Mesenchymal stem cell (in vitro differentiated cells and primary cell): ENCODE results near the gene DUSP18.

ENCODE experiments used
- DNase-seq: peaks from one replicate; pipeline ENCODE4 v3.0.0-alpha.2; 2013
- H2AFZ ChIP-seq: one replicate; pipeline ENCODE4 v1.6.1; 2013; ENCODE audit warnings: low read depth, mild to moderate bottlenecking, control low read depth, inconsistent platforms, low read length, moderate library complexity
- H2AK5ac ChIP-seq: 2 replicates; pipeline ENCODE4 v1.6.1; 2013; ENCODE audit warnings: low read length, moderate library complexity, mild to moderate bottlenecking, inconsistent platforms; ENCODE audit not compliant: severe bottlenecking
- H2BK120ac ChIP-seq: one replicate; pipeline ENCODE4 v1.6.1; 2013; ENCODE audit warnings: low read depth, mild to moderate bottlenecking, inconsistent platforms, low read length, moderate library complexity
- H2BK12ac ChIP-seq, 2 experiments: one replicate each; pipeline ENCODE4 v1.6.1; 2013; ENCODE audit warnings: inconsistent platforms in 2 of 2, low read length in 2 of 2, mild to moderate bottlenecking in 2 of 2, moderate library complexity in 2 of 2, control low read depth in 1 of 2
- H2BK15ac ChIP-seq: one replicate; pipeline ENCODE4 v1.6.1; 2013; ENCODE audit warnings: mild to moderate bottlenecking, low read depth, inconsistent platforms; ENCODE audit not compliant: poor library complexity, severe bottlenecking
- H2BK5ac ChIP-seq: 2 replicates; pipeline ENCODE4 v1.6.1; 2013; ENCODE audit warnings: low read depth, mild to moderate bottlenecking, low read length, control low read depth, inconsistent platforms; ENCODE audit not compliant: poor library complexity, severe bottlenecking
- H3K14ac ChIP-seq, 2 experiments: one replicate each; pipeline ENCODE4 v1.6.1; 2013; ENCODE audit warnings: inconsistent platforms in 2 of 2, low read length in 2 of 2, control low read depth in 1 of 2, mild to moderate bottlenecking in 1 of 2, moderate library complexity in 1 of 2
- H3K18ac ChIP-seq, 2 experiments: one replicate each; pipeline ENCODE4 v1.6.1; 2013; ENCODE audit warnings: inconsistent platforms in 2 of 2, low read length in 2 of 2, control low read depth in 1 of 2, low read depth in 1 of 2, mild to moderate bottlenecking in 1 of 2
- H3K23ac ChIP-seq, 2 experiments: one replicate each; pipeline ENCODE4 v1.6.1; 2013; ENCODE audit warnings: inconsistent platforms in 2 of 2, low read length in 2 of 2, mild to moderate bottlenecking in 2 of 2, moderate library complexity in 2 of 2, control low read depth in 1 of 2
- H3K27ac ChIP-seq: 2 replicates; pipeline ENCODE4 v1.5.1; 2013; ENCODE audit warnings: mild to moderate bottlenecking, moderate library complexity, low read length, control low read depth, inconsistent platforms; ENCODE audit not compliant: poor library complexity, severe bottlenecking
- H3K27me3 ChIP-seq, 2 experiments: 2 replicates each; pipeline versions ENCODE4 v1.6.1 to v1.7.0; 2013; ENCODE audit warnings: low read length in 2 of 2, mild to moderate bottlenecking in 2 of 2, moderate library complexity in 2 of 2, control low read depth in 1 of 2, inconsistent platforms in 1 of 2; ENCODE audit not compliant: control insufficient read depth in 1 of 2, insufficient read depth in 1 of 2
- H3K36me3 ChIP-seq, 2 experiments: 2 replicates each; pipeline versions ENCODE4 v1.6.1 to v1.7.0; 2013; ENCODE audit warnings: low read length in 2 of 2, control low read depth in 1 of 2, inconsistent platforms in 1 of 2, low read depth in 1 of 2, mild to moderate bottlenecking in 1 of 2; ENCODE audit not compliant: insufficient read depth in 2 of 2, control insufficient read depth in 1 of 2
- H3K4ac ChIP-seq, 2 experiments: one replicate each; pipeline ENCODE4 v1.6.1; 2013; ENCODE audit warnings: inconsistent platforms in 2 of 2, low read length in 2 of 2, mild to moderate bottlenecking in 2 of 2, moderate library complexity in 2 of 2, control low read depth in 1 of 2, low read depth in 1 of 2
- H3K4me1 ChIP-seq: 2 replicates; pipeline ENCODE4 v1.6.1; 2013; ENCODE audit warnings: low read depth, low read length, control low read depth; ENCODE audit not compliant: control insufficient read depth, insufficient read depth
- H3K4me2 ChIP-seq: 2 replicates; pipeline ENCODE4 v1.6.1; 2013; ENCODE audit warnings: low read length, mild to moderate bottlenecking, inconsistent platforms; ENCODE audit not compliant: poor library complexity, severe bottlenecking
- H3K4me3 ChIP-seq, 2 experiments: 2 replicates each; pipeline versions ENCODE4 v1.5.1 to v1.7.0; 2013; ENCODE audit warnings: low read length in 2 of 2, mild to moderate bottlenecking in 2 of 2, control low read depth in 1 of 2, low read depth in 1 of 2; ENCODE audit not compliant: insufficient read depth in 1 of 2
- H3K79me1 ChIP-seq: replicated peaks from 2 replicates; pipeline ENCODE4 v1.6.1; 2013; ENCODE audit warnings: mild to moderate bottlenecking, control low read depth, low read length, inconsistent platforms; ENCODE audit not compliant: poor library complexity, severe bottlenecking
- H3K9ac ChIP-seq: 2 replicates; pipeline ENCODE4 v1.7.0; 2013; ENCODE audit warnings: mild to moderate bottlenecking, low read length, moderate library complexity
- H3K9me3 ChIP-seq: 2 replicates; pipeline ENCODE4 v1.7.0; 2013; ENCODE audit warnings: mild to moderate bottlenecking, low read length; ENCODE audit not compliant: control insufficient read depth
- H4K8ac ChIP-seq: one replicate; pipeline ENCODE4 v1.6.1; 2013; ENCODE audit warnings: inconsistent platforms, mild to moderate bottlenecking, low read length, moderate library complexity
- H4K91ac ChIP-seq: one replicate; pipeline ENCODE4 v1.6.1; 2013; ENCODE audit warnings: mild to moderate bottlenecking, low read length, inconsistent platforms
- WGBS: methylation state at CpG from one replicate; pipeline ENCODE4 v1.1.7; 2013; ENCODE audit warnings: mixed read lengths; 5-methylcytosine and 5-hydroxymethylcytosine counted together

The DUSP18 gene

GRCh38 chr22:30694171-30694639, 26.5 kb upstream of the DUSP18 start:
- Histone ChIP-seq H3K14ac (no peak overlapping the region), H4K8ac (peak overlapping the region; percentile 73), H3K36me3 (no peaks in the 10 kb centered on the region), H2BK5ac (no peak overlapping the region), H4K91ac (no peak overlapping the region), H2BK120ac (no peak overlapping the region), H2BK15ac (no peak overlapping the region), H3K4ac (no peak overlapping the region), H3K9me3 (no peaks in the 10 kb centered on the region), H3K4me3 (peak overlapping the region; percentile 69 to 82), H3K27me3 (peaks cover 0 to 15% of the 10 kb centered on the region in 2 experiments), H2AFZ (peak overlapping the region; percentile 43), H3K23ac (peak overlapping the region in 1 of 2 experiments; percentile 46), H2BK12ac (peak overlapping the region in 1 of 2 experiments; percentile 15), H3K9ac (peak overlapping the region; percentile 80), H3K18ac (peak overlapping the region in 1 of 2 experiments; percentile 11), H3K79me1 (no peaks in the 10 kb centered on the region), H2AK5ac (no peak overlapping the region), H3K4me1 (peaks cover 11% of the 10 kb centered on the region), H3K27ac (no peak overlapping the region), H3K4me2 (peak overlapping the region; percentile 93)
- peak; percentile 11 for DNase-seq
- 4% methylated on average over 30 of the region's 38 CpGs for WGBS

DNA sequence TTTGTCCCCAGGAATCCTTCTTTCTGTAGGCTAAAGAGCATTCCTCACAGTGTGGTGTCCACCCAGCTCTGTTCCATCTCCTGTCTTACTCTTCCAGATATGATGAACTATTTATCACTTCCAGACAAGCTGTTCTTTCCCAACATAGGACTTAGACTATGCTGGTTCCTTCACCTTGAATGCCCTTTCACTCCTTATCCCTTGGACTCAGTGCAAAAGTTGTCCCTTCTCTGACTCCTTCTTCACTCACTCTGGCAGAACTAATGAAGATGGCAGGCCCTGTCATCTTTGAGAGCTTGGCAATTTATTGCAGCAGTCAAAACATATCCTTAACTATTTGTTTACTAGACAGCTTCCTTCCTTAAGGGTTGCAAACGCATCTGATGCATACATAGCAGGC, 23.5 kb upstream of the DUSP18 start:
- H3K9me3 ChIP-seq, result no peaks in the 10 kb centered on the region
- H3K27ac ChIP-seq, result no peak overlapping the region
- no peak overlapping the region for H2AFZ ChIP-seq
- H3K4me3 ChIP-seq, result no peak overlapping the region
- H3K4me1 ChIP-seq, result peaks cover 11% of the 10 kb centered on the region
- no peak overlapping the region for H4K8ac ChIP-seq
- H2BK120ac ChIP-seq, result no peak overlapping the region
- no peak overlapping the region for H4K91ac ChIP-seq
- no peak overlapping the region for H3K18ac ChIP-seq
- DNase-seq, result no peak
- H3K4ac ChIP-seq, result no peak overlapping the region
- H3K4me2 ChIP-seq, result no peak overlapping the region
- H3K14ac ChIP-seq, result no peak overlapping the region
- H3K27me3 ChIP-seq, result peaks cover 0 to 9% of the 10 kb centered on the region in 2 experiments
- H3K9ac ChIP-seq, result no peak overlapping the region
- WGBS, result 15% methylated on average over 1 of the region's 1 CpG
- H2BK5ac ChIP-seq, result no peak overlapping the region
- no peak overlapping the region for H3K23ac ChIP-seq
- H2AK5ac ChIP-seq, result no peak overlapping the region
- H2BK12ac ChIP-seq, result no peak overlapping the region
- no peaks in the 10 kb centered on the region for H3K36me3 ChIP-seq
- H3K79me1 ChIP-seq, result no peaks in the 10 kb centered on the region
- H2BK15ac ChIP-seq, result no peak overlapping the region

DNA sequence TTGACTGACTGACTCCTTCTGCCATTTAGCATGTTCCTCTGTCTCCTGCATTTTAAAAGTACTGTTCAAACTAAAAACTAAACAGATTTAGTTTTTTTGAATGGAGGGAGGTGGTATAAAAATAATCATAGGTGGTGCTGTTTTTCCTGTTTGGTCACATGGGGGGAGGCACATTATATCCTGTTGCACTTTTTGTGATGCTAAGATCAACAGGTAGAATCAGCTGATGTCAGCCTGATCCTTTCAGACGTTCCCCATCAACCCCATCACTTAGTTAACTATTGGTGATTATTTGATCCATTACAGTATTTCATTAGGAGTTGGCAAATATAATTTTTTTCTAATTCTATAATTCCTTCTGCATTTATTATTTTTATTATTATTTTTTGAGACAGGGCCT, 21.9 kb upstream of the DUSP18 start:
- Histone ChIP-seq H2BK12ac (no peak overlapping the region), H3K27ac (no peak overlapping the region), H3K4ac (no peak overlapping the region), H2BK120ac (no peak overlapping the region), H3K9me3 (no peaks in the 10 kb centered on the region), H3K18ac (no peak overlapping the region), H3K4me2 (no peak overlapping the region), H3K4me1 (peaks cover 4% of the 10 kb centered on the region), H2BK5ac (no peak overlapping the region), H3K14ac (no peak overlapping the region), H3K27me3 (no peaks in the 10 kb centered on the region), H3K36me3 (no peaks in the 10 kb centered on the region), H4K8ac (no peak overlapping the region), H2BK15ac (no peak overlapping the region), H2AFZ (no peak overlapping the region), H2AK5ac (no peak overlapping the region), H3K79me1 (no peaks in the 10 kb centered on the region), H3K23ac (no peak overlapping the region), H3K4me3 (no peak overlapping the region), H4K91ac (no peak overlapping the region), H3K9ac (no peak overlapping the region)
- WGBS, result no CpG with 5 or more reads among the region's 1 CpG
- no peak for DNase-seq

GRCh38 chr22:30687358-30687757, 19.7 kb upstream of the DUSP18 start:
- H3K4me2 ChIP-seq, result no peak overlapping the region
- H3K36me3 ChIP-seq, result no peaks in the 10 kb centered on the region
- no peak overlapping the region for H4K91ac ChIP-seq
- H3K9me3 ChIP-seq, result no peaks in the 10 kb centered on the region
- H3K79me1 ChIP-seq, result no peaks in the 10 kb centered on the region
- WGBS, result 81% methylated on average over 4 of the region's 4 CpGs
- H4K8ac ChIP-seq, result no peak overlapping the region
- no peak overlapping the region for H2BK5ac ChIP-seq
- H3K23ac ChIP-seq, result no peak overlapping the region
- H3K4me3 ChIP-seq, result no peak overlapping the region
- H3K4me1 ChIP-seq, result no peaks in the 10 kb centered on the region
- no peak for DNase-seq
- no peak overlapping the region for H3K9ac ChIP-seq
- H2AFZ ChIP-seq, result no peak overlapping the region
- H2BK120ac ChIP-seq, result no peak overlapping the region
- no peak overlapping the region for H3K27ac ChIP-seq
- no peak overlapping the region for H3K14ac ChIP-seq
- H2BK15ac ChIP-seq, result no peak overlapping the region
- no peak overlapping the region for H3K18ac ChIP-seq
- H3K27me3 ChIP-seq, result peaks cover 0 to 9% of the 10 kb centered on the region in 2 experiments
- no peak overlapping the region for H2BK12ac ChIP-seq
- H2AK5ac ChIP-seq, result no peak overlapping the region
- H3K4ac ChIP-seq, result no peak overlapping the region
